HEK293 (cell line): ENCODE measurements around the gene UBR7.

Source experiments
- CTCF ChIA-PET: fragments of 350-600 bp; formaldehyde crosslinking; extraction: SDS; loops from one replicate; lab custom pipeline; 2021; ENCODE audit warnings: antibody characterized with exemption; lab: Yijun Ruan, JAX
- POLR2A ChIA-PET: fragments of 300-600 bp; formaldehyde crosslinking; extraction: SDS; loops from one replicate; lab custom pipeline; 2020; ENCODE audit warnings: antibody characterized with exemption, inconsistent platforms; lab: Yijun Ruan, JAX
- H3K27ac ChIP-seq: fragments of 200-500 bp; sonication (Bioruptor generic); 2 replicates; pipeline ENCODE4 v1.5.1; 2014; ENCODE audit warnings: low read depth, low read length, control low read depth, inconsistent platforms; ENCODE audit errors: extremely low read depth
- H3K36me3 ChIP-seq, 2 experiments: fragments of 200-500 bp in 1 of 2; sonication (Bioruptor generic) in 1 of 2; 1 replicate in 1 of 2; 2 replicates in 1 of 2; pipeline ENCODE4 v1.5.1; 2014 to 2017; ENCODE audit warnings: inconsistent platforms in 2 of 2, low read length in 2 of 2; ENCODE audit not compliant: control insufficient read depth in 2 of 2, insufficient read depth in 1 of 2
- H3K4me1 ChIP-seq: fragments of 200-500 bp; sonication (Bioruptor generic); 2 replicates; pipeline ENCODE4 v1.5.1; 2014; ENCODE audit warnings: mild to moderate bottlenecking, low read length, inconsistent platforms; ENCODE audit not compliant: control insufficient read depth, insufficient read depth
- H3K4me3 ChIP-seq: 2 replicates; pipeline ENCODE4 v1.5.1; 2011; ENCODE audit warnings: low read depth, mild to moderate bottlenecking, control low read depth, low read length, moderate library complexity
- H3K9me3 ChIP-seq: fragments of 200-500 bp; sonication (Bioruptor generic); 2 replicates; pipeline ENCODE4 v1.5.1; 2014; ENCODE audit warnings: low read depth, low read length, inconsistent platforms; ENCODE audit not compliant: control insufficient read depth, insufficient read depth
- BCL6B ChIP-seq: fragments of 450-650 bp; formaldehyde crosslinking; IDR thresholded peaks from 2 replicates; pipeline ENCODE4 v1.5.1; 2017; ENCODE audit warnings: missing biosample characterization, missing genetic modification characterization
- GLIS2 ChIP-seq: fragments of 450-650 bp; formaldehyde crosslinking; IDR thresholded peaks from 2 replicates; pipeline ENCODE4 v1.5.1; 2016; ENCODE audit warnings: missing biosample characterization, missing genetic modification characterization
- PRDM2 ChIP-seq: fragments of 450-650 bp; formaldehyde crosslinking; IDR thresholded peaks from 2 replicates; pipeline ENCODE4 v1.5.1; 2016; ENCODE audit warnings: missing biosample characterization, missing genetic modification characterization, borderline replicate concordance
- SCRT1 ChIP-seq: fragments of 450-650 bp; formaldehyde crosslinking; IDR thresholded peaks from 2 replicates; pipeline ENCODE4 v1.5.1; 2016; ENCODE audit warnings: missing biosample characterization, missing genetic modification characterization, borderline replicate concordance
- ZBTB1 ChIP-seq: fragments of 450-650 bp; formaldehyde crosslinking; IDR thresholded peaks from 2 replicates; pipeline ENCODE4 v1.5.1; 2016; ENCODE audit warnings: missing biosample characterization, missing genetic modification characterization
- ZBTB49 ChIP-seq: fragments of 450-650 bp; formaldehyde crosslinking; IDR thresholded peaks from 2 replicates; pipeline ENCODE4 v1.5.1; 2016; ENCODE audit warnings: missing biosample characterization, missing genetic modification characterization, low read depth
- ZEB2 ChIP-seq: fragments of 450-650 bp; formaldehyde crosslinking; IDR thresholded peaks from 2 replicates; pipeline ENCODE4 v1.5.1; 2016; ENCODE audit warnings: missing biosample characterization, missing genetic modification characterization
- ZNF132 ChIP-seq: fragments of 450-650 bp; formaldehyde crosslinking; IDR thresholded peaks from 2 replicates; pipeline ENCODE4 v1.5.1; 2017; ENCODE audit warnings: missing biosample characterization, missing genetic modification characterization, borderline replicate concordance
- ZNF202 ChIP-seq: fragments of 450-650 bp; formaldehyde crosslinking; IDR thresholded peaks from 2 replicates; pipeline ENCODE4 v1.5.1; 2016; ENCODE audit warnings: missing biosample characterization, missing genetic modification characterization, borderline replicate concordance
- ZNF214 ChIP-seq: fragments of 450-650 bp; formaldehyde crosslinking; IDR thresholded peaks from 2 replicates; pipeline ENCODE4 v1.5.1; 2017; ENCODE audit warnings: missing biosample characterization, mild to moderate bottlenecking, missing genetic modification characterization, borderline replicate concordance
- ZNF423 ChIP-seq: fragments of 450-650 bp; formaldehyde crosslinking; IDR thresholded peaks from 2 replicates; pipeline ENCODE4 v1.5.1; 2016; ENCODE audit warnings: missing biosample characterization, missing genetic modification characterization
- ZNF596 ChIP-seq: fragments of 450-650 bp; IDR thresholded peaks from 2 replicates; pipeline ENCODE4 v1.5.0; 2018; ENCODE audit warnings: missing biosample characterization, mild to moderate bottlenecking, missing genetic modification characterization, moderate library complexity
- ZNF776 ChIP-seq: fragments of 450-650 bp; formaldehyde crosslinking; IDR thresholded peaks from 2 replicates; pipeline ENCODE4 v1.5.0; 2017; ENCODE audit warnings: missing biosample characterization, missing genetic modification characterization, borderline replicate concordance
- ZNF792 ChIP-seq: fragments of 450-650 bp; formaldehyde crosslinking; IDR thresholded peaks from 2 replicates; pipeline ENCODE4 v1.5.1; 2016; ENCODE audit warnings: missing biosample characterization, missing genetic modification characterization
- TF ChIP-seq, protein P1 (sequence below): fragments of 450-650 bp; IDR thresholded peaks from 2 replicates; pipeline ENCODE4 v1.5.1; 2018; ENCODE audit warnings: missing biosample characterization, missing genetic modification characterization
- TF ChIP-seq, protein P2 (sequence below): fragments of 450-650 bp; formaldehyde crosslinking; conservative IDR thresholded peaks from 2 replicates; pipeline ENCODE4 v1.5.1; 2016; ENCODE audit warnings: low read depth, missing biosample characterization, missing genetic modification characterization
- TF ChIP-seq, protein P3 (sequence below): fragments of 450-650 bp; formaldehyde crosslinking; IDR thresholded peaks from 2 replicates; pipeline ENCODE4 v1.5.1; 2016; ENCODE audit warnings: missing biosample characterization, missing genetic modification characterization
- TF ChIP-seq, protein P4 (sequence below): IDR thresholded peaks from 2 replicates; pipeline ENCODE4 v1.6.1; 2011; ENCODE audit warnings: mild to moderate bottlenecking, low read depth, low read length, borderline replicate concordance

Gene UBR7

DNA sequence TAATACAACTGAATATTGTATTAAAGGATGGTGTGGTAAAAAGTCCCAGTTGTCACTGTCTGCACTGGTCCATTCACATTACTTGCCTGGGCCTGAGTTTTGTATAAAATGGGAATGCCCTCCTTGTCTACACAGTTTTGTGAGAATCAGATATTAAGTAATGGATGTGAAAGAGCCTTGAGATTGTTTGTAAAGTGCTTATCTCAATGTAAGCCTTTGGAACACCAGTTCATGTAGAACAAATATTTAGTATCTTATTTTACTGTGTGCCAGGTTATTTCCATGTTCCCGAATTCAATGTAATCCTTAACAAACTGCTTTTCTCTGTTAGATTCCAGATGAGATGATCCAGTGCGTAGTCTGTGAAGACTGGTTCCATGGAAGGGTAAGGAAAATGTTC is 7.5 kb downstream of the UBR7 start:
- no peaks in the 10 kb centered on the region for H3K4me1 ChIP-seq
- no peaks in the 10 kb centered on the region for H3K9me3 ChIP-seq
- TF ChIP-seq, protein P1, sequence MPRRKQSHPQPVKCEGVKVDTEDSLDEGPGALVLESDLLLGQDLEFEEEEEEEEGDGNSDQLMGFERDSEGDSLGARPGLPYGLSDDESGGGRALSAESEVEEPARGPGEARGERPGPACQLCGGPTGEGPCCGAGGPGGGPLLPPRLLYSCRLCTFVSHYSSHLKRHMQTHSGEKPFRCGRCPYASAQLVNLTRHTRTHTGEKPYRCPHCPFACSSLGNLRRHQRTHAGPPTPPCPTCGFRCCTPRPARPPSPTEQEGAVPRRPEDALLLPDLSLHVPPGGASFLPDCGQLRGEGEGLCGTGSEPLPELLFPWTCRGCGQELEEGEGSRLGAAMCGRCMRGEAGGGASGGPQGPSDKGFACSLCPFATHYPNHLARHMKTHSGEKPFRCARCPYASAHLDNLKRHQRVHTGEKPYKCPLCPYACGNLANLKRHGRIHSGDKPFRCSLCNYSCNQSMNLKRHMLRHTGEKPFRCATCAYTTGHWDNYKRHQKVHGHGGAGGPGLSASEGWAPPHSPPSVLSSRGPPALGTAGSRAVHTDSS (tag by site-specific recombination) = no peak
- TF ChIP-seq ZNF776 (no peak), ZBTB49 (no peak), ZNF596 (tag by site-specific recombination) (no peak), PRDM2 (tag by site-specific recombination) (no peak), ZNF214 (tag by site-specific recombination) (no peak), BCL6B (tag by site-specific recombination) (no peak), GLIS2 (tag by site-specific recombination) (no peak), ZEB2 (tag by site-specific recombination) (no peak), ZNF423 (no peak), ZNF792 (tag by site-specific recombination) (no peak), ZNF132 (tag by site-specific recombination) (no peak), SCRT1 (no peak), ZNF202 (tag by site-specific recombination) (no peak), ZBTB1 (no peak)
- TF ChIP-seq, protein P2, sequence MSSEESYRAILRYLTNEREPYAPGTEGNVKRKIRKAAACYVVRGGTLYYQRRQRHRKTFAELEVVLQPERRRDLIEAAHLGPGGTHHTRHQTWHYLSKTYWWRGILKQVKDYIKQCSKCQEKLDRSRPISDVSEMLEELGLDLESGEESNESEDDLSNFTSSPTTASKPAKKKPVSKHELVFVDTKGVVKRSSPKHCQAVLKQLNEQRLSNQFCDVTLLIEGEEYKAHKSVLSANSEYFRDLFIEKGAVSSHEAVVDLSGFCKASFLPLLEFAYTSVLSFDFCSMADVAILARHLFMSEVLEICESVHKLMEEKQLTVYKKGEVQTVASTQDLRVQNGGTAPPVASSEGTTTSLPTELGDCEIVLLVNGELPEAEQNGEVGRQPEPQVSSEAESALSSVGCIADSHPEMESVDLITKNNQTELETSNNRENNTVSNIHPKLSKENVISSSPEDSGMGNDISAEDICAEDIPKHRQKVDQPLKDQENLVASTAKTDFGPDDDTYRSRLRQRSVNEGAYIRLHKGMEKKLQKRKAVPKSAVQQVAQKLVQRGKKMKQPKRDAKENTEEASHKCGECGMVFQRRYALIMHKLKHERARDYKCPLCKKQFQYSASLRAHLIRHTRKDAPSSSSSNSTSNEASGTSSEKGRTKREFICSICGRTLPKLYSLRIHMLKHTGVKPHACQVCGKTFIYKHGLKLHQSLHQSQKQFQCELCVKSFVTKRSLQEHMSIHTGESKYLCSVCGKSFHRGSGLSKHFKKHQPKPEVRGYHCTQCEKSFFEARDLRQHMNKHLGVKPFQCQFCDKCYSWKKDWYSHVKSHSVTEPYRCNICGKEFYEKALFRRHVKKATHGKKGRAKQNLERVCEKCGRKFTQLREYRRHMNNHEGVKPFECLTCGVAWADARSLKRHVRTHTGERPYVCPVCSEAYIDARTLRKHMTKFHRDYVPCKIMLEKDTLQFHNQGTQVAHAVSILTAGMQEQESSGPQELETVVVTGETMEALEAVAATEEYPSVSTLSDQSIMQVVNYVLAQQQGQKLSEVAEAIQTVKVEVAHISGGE (tag by site-specific recombination) = no peak
- TF ChIP-seq, protein P3, sequence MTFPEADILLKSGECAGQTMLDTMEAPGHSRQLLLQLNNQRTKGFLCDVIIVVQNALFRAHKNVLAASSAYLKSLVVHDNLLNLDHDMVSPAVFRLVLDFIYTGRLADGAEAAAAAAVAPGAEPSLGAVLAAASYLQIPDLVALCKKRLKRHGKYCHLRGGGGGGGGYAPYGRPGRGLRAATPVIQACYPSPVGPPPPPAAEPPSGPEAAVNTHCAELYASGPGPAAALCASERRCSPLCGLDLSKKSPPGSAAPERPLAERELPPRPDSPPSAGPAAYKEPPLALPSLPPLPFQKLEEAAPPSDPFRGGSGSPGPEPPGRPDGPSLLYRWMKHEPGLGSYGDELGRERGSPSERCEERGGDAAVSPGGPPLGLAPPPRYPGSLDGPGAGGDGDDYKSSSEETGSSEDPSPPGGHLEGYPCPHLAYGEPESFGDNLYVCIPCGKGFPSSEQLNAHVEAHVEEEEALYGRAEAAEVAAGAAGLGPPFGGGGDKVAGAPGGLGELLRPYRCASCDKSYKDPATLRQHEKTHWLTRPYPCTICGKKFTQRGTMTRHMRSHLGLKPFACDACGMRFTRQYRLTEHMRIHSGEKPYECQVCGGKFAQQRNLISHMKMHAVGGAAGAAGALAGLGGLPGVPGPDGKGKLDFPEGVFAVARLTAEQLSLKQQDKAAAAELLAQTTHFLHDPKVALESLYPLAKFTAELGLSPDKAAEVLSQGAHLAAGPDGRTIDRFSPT (tag by site-specific recombination) = no peak
- TF ChIP-seq, protein P4, sequence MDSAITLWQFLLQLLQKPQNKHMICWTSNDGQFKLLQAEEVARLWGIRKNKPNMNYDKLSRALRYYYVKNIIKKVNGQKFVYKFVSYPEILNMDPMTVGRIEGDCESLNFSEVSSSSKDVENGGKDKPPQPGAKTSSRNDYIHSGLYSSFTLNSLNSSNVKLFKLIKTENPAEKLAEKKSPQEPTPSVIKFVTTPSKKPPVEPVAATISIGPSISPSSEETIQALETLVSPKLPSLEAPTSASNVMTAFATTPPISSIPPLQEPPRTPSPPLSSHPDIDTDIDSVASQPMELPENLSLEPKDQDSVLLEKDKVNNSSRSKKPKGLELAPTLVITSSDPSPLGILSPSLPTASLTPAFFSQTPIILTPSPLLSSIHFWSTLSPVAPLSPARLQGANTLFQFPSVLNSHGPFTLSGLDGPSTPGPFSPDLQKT = no peak
- CTCF ChIA-PET = no interaction called here
- H3K27ac ChIP-seq = no peak overlapping the region
- H3K4me3 ChIP-seq = no peak overlapping the region
- H3K36me3 ChIP-seq = peaks cover 63 to 79% of the 10 kb centered on the region in 2 experiments
- POLR2A ChIA-PET = interaction anchor here (0.5 kb wide), 1 partner anchor 12 kb away, joined by 3 read pairs; no protein-coding TSS in a partner anchor
